Glutamatergic neuron (in vitro differentiated cells): ENCODE measurements around the gene CEP95. TPM values are rescaled to one million over a fixed set of nuclear protein-coding genes. Genes with fewer than 3 reads are reported as not detected.

ENCODE experiments used
- DNase-seq: peaks from one replicate; pipeline ENCODE4 v3.0.0; 2022
- H3K27ac Mint-ChIP-seq: one replicate; pipeline ENCODE4 v1.8.0; 2020; ENCODE audit warnings: mild to moderate bottlenecking, mixed read lengths, inconsistent platforms; ENCODE audit not compliant: unreplicated experiment
- H3K27me3 Mint-ChIP-seq: one replicate; pipeline ENCODE4 v1.8.0; 2020; ENCODE audit warnings: mild to moderate bottlenecking, moderate library complexity, mixed read lengths, inconsistent platforms; ENCODE audit not compliant: unreplicated experiment
- H3K36me3 Mint-ChIP-seq: one replicate; pipeline ENCODE4 v1.8.0; 2020; ENCODE audit warnings: mild to moderate bottlenecking, mixed read lengths, inconsistent platforms; ENCODE audit not compliant: unreplicated experiment
- H3K4me1 Mint-ChIP-seq: one replicate; pipeline ENCODE4 v1.8.0; 2020; ENCODE audit warnings: mild to moderate bottlenecking, low read depth, mixed read lengths, inconsistent platforms; ENCODE audit not compliant: unreplicated experiment
- H3K4me3 Mint-ChIP-seq: one replicate; pipeline ENCODE4 v1.8.0; 2020; ENCODE audit warnings: mild to moderate bottlenecking, mixed read lengths, inconsistent platforms; ENCODE audit not compliant: unreplicated experiment
- H3K9me3 Mint-ChIP-seq: one replicate; pipeline ENCODE4 v1.8.0; 2020; ENCODE audit warnings: mild to moderate bottlenecking, moderate library complexity, mixed read lengths, inconsistent platforms; ENCODE audit not compliant: unreplicated experiment
- CTCF ChIP-seq: fragments of 200-600 bp; sonication (generic); IDR thresholded peaks from one replicate; pipeline ENCODE4 v1.5.0; 2021; ENCODE audit not compliant: partially characterized antibody, unreplicated experiment
- total RNA-seq: library from RNA; stranded (reverse); fragmentation: NEBNext Ultra II Directional; extraction: Animal tissue kit (Norgen Biotek cat#: 25700); gene quantifications from one replicate; pipeline ENCODE4 v1.2.1, GENCODE V29; 2021; ENCODE audit not compliant: unreplicated experiment

CEP95 gene
- total RNA-seq, 1 donor from 2014 or later: 120 TPM

GRCh38 chr17:64503341-64503740, 3.4 kb upstream of the CEP95 start:
- peaks cover 30% of the 10 kb centered on the region for H3K9me3 Mint-ChIP-seq
- no peak for TF ChIP-seq CTCF
- H3K36me3 Mint-ChIP-seq: peaks cover 11% of the 10 kb centered on the region
- DNase-seq: no peak
- peaks cover 32% of the 10 kb centered on the region for H3K4me1 Mint-ChIP-seq
- no peak overlapping the region for H3K27ac Mint-ChIP-seq
- H3K27me3 Mint-ChIP-seq: peaks cover 29% of the 10 kb centered on the region
- peak overlapping the region; percentile 71 for H3K4me3 Mint-ChIP-seq

- DNase-seq: no peak
- Mint-ChIP-seq H3K9me3 (peaks cover 30% of the 10 kb centered on the region), H3K4me3 (peak overlapping the region; percentile 100), H3K36me3 (peaks cover 11% of the 10 kb centered on the region), H3K27me3 (peaks cover 31% of the 10 kb centered on the region), H3K27ac (peak overlapping the region; percentile 100), H3K4me1 (peaks cover 28% of the 10 kb centered on the region)
- no peak for TF ChIP-seq CTCF
Observed at GRCh38 chr17:64503821-64504768, 2.7 kb upstream of the CEP95 start.

DNA sequence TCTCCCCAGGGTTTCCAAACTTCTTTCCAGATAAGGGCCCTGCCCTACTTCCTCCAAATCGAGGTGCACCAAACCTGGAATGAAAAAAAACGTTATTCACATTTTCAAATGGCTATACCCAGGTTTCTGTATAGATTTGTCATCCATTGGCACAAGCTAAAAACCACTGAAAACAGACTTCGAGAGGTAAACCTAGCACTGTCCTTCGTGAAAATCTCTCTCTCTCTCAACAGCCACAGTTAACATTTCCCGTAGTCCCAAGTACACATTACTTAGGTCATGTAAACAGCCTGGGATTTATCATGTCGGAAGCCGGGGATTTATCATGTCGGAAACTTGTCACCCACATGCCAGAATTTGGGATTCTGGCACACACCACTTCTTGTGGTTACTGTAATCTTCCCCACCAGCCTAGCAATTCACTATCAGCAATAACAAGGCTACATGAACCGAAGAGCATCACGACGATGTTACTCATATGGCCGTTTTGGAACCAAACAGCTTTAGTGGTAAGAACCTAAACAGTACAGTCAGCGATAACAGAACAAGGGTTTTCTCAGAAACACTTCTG, 1.9 kb upstream of the CEP95 start:
- no peak for DNase-seq
- peaks cover 11% of the 10 kb centered on the region for H3K36me3 Mint-ChIP-seq
- peak overlapping the region; percentile 100 for H3K4me3 Mint-ChIP-seq
- peak overlapping the region; percentile 100 for H3K27ac Mint-ChIP-seq
- peaks cover 29% of the 10 kb centered on the region for H3K27me3 Mint-ChIP-seq
- peaks cover 30% of the 10 kb centered on the region for H3K9me3 Mint-ChIP-seq
- H3K4me1 Mint-ChIP-seq: peaks cover 26% of the 10 kb centered on the region
- TF ChIP-seq CTCF: no peak

- no peak for TF ChIP-seq CTCF
- peaks cover 11% of the 10 kb centered on the region for H3K36me3 Mint-ChIP-seq
- H3K27me3 Mint-ChIP-seq: peaks cover 29% of the 10 kb centered on the region
- H3K9me3 Mint-ChIP-seq: peaks cover 30% of the 10 kb centered on the region
- H3K27ac Mint-ChIP-seq: peak overlapping the region; percentile 100
- peak overlapping the region; percentile 100 for H3K4me3 Mint-ChIP-seq
- peaks cover 20% of the 10 kb centered on the region for H3K4me1 Mint-ChIP-seq
- DNase-seq: peak; percentile 80
Observed at GRCh38 chr17:64505340-64506200, 1.2 kb upstream of the CEP95 start.
